Panc1 (cell line): Measurements from ENCODE around the gene TSHZ1.

Experiments used
- CTCF ChIP-seq: fragments of 450-650 bp; IDR thresholded peaks from 2 replicates; pipeline ENCODE4 v1.5.1; 2017; ENCODE audit warnings: mild to moderate bottlenecking
- POLR2AphosphoS5 ChIP-seq: IDR thresholded peaks from 2 replicates; pipeline ENCODE4 v1.6.1; 2012; ENCODE audit warnings: mild to moderate bottlenecking, low read depth, low read length, moderate library complexity
- REST ChIP-seq, 2 experiments: IDR thresholded peaks; 2 replicates each; pipeline ENCODE4 v1.6.1; 2011 to 2012; ENCODE audit warnings: low read depth in 2 of 2, control low read depth in 1 of 2, low read length in 1 of 2, mild to moderate bottlenecking in 1 of 2, moderate library complexity in 1 of 2; ENCODE audit not compliant: insufficient read depth in 1 of 2
- SIN3A ChIP-seq: IDR thresholded peaks from 2 replicates; pipeline ENCODE4 v1.6.1; 2012; ENCODE audit warnings: low read depth, mild to moderate bottlenecking, low read length, moderate library complexity, borderline replicate concordance; ENCODE audit not compliant: insufficient read depth
- TCF7L2 ChIP-seq: IDR thresholded peaks from 2 replicates; pipeline ENCODE4 v1.6.1; 2011; ENCODE audit warnings: mild to moderate bottlenecking, low read depth, low read length, inconsistent platforms

- TF ChIP-seq POLR2AphosphoS5 (no peak), TCF7L2 (no peak), CTCF (no peak), REST (IDR thresholded peaks at IDR 0.05; ENCODE audit: insufficient read depth in 1 of 2, low read depth in 2 of 2, low read length in 1 of 2) (no peak), SIN3A (no peak)
Observed at GRCh38 chr18:75264926-75265597, 54.5 kb downstream of the TSHZ1 start.
